ENCODE results near the gene LTBP2.

The LTBP2 gene

GRCh38 chr14:74604911-74605310 lies 7.1 kb downstream of the LTBP2 start:
- Histone ChIP-seq H3K4me3 (ENCODE audit: low read depth, low read length) (no peak overlapping the region), H3K9me3 (ENCODE audit: control insufficient read depth, insufficient read depth, low read depth, low read length) (no peaks in the 10 kb centered on the region), H3K36me3 (ENCODE audit: control insufficient read depth in 2 of 2, insufficient read depth in 1 of 2, low read length in 2 of 2) (no peaks in the 10 kb centered on the region), H3K27ac (ENCODE audit: extremely low read depth, low read depth, low read length) (no peak overlapping the region), H3K4me1 (ENCODE audit: control insufficient read depth, insufficient read depth, low read length) (no peaks in the 10 kb centered on the region; the same call in 1 of the 2 replicates)
- ChIA-PET POLR2A (no interaction called here), CTCF (interaction anchor here (0.6 kb wide), 1 partner anchor 285 kb away, joined by 3 read pairs; no protein-coding TSS in a partner anchor)
- no peak for TF ChIP-seq PRDM1 (tag by site-specific recombination; IDR thresholded peaks at IDR 0.05)
- TF ChIP-seq EGR2 (tag by site-specific recombination; IDR thresholded peaks at IDR 0.05; ENCODE audit: low read depth): no peak
- no peak for TF ChIP-seq PRDM6 (tag by site-specific recombination; IDR thresholded peaks at IDR 0.05)

GRCh38 chr14:74604157-74604556 lies 7.9 kb downstream of the LTBP2 start:
- ChIA-PET POLR2A (no interaction called here), CTCF (interaction anchor here (0.6 kb wide), 1 partner anchor 422 kb away, joined by 3 read pairs; no protein-coding TSS in a partner anchor)
- H3K9me3 ChIP-seq (ENCODE audit: control insufficient read depth, insufficient read depth, low read depth, low read length): no peaks in the 10 kb centered on the region
- no peak overlapping the region for H3K27ac ChIP-seq (ENCODE audit: extremely low read depth, low read depth, low read length)
- H3K4me3 ChIP-seq (ENCODE audit: low read depth, low read length): no peak overlapping the region
- TF ChIP-seq ZNF341 (tag by site-specific recombination; IDR thresholded peaks at IDR 0.05; ENCODE audit: low read depth): no peak
- peak; percentile 63 for TF ChIP-seq ZFHX2 (tag by site-specific recombination; conservative IDR thresholded peaks at IDR 0.05)
- peak; percentile 80 for TF ChIP-seq EGR2 (tag by site-specific recombination; IDR thresholded peaks at IDR 0.05; ENCODE audit: low read depth)
- TF ChIP-seq ZNF513 (tag by site-specific recombination; IDR thresholded peaks at IDR 0.05): no peak
- H3K4me1 ChIP-seq (ENCODE audit: control insufficient read depth, insufficient read depth, low read length): no peaks in the 10 kb centered on the region
- H3K36me3 ChIP-seq (ENCODE audit: control insufficient read depth in 2 of 2, insufficient read depth in 1 of 2, low read length in 2 of 2): no peaks in the 10 kb centered on the region

- Histone ChIP-seq H3K36me3 (ENCODE audit: control insufficient read depth in 2 of 2, insufficient read depth in 1 of 2, low read length in 2 of 2) (no peaks in the 10 kb centered on the region), H3K27ac (ENCODE audit: extremely low read depth, low read depth, low read length) (no peak overlapping the region), H3K4me1 (ENCODE audit: control insufficient read depth, insufficient read depth, low read length) (no peaks in the 10 kb centered on the region), H3K9me3 (ENCODE audit: control insufficient read depth, insufficient read depth, low read depth, low read length) (no peaks in the 10 kb centered on the region), H3K4me3 (ENCODE audit: low read depth, low read length) (no peak overlapping the region)
- ChIA-PET CTCF (interaction anchor here (0.6 to 3.1 kb wide), 5 partner anchors 10 to 1871 kb away, joined by 3 to 17 read pairs (median 4); partner anchors contain the start of gene LTBP2), POLR2A (no interaction called here)
- TF ChIP-seq PRDM2 (tag by site-specific recombination; IDR thresholded peaks at IDR 0.05; ENCODE audit: borderline replicate concordance): no peak
- no peak for TF ChIP-seq ZFP69B (tag by site-specific recombination; IDR thresholded peaks at IDR 0.05)
- no peak for TF ChIP-seq ZNF239 (tag by site-specific recombination; IDR thresholded peaks at IDR 0.05)
- TF ChIP-seq ZNF776 (tag by site-specific recombination; IDR thresholded peaks at IDR 0.05; ENCODE audit: borderline replicate concordance): no peak
- TF ChIP-seq ZNF555 (tag by site-specific recombination; conservative IDR thresholded peaks at IDR 0.05): no peak
- no peak for TF ChIP-seq ZNF133 (tag by site-specific recombination; IDR thresholded peaks at IDR 0.05)
- TF ChIP-seq ELK4 (IDR thresholded peaks at IDR 0.05; ENCODE audit: borderline replicate concordance, low read depth, low read length): no peak
- TF ChIP-seq GFI1B (tag by site-specific recombination; IDR thresholded peaks at IDR 0.05): no peak
- TF ChIP-seq PRDM4 (tag by site-specific recombination; IDR thresholded peaks at IDR 0.05): no peak
- no peak for TF ChIP-seq ZBTB6 (tag by site-specific recombination; IDR thresholded peaks at IDR 0.05)
- TF ChIP-seq ZNF843 (tag by site-specific recombination; IDR thresholded peaks at IDR 0.05): no peak
Observed at GRCh38 chr14:74601982-74602381, 10.1 kb downstream of the LTBP2 start.
